Endothelial cell of umbilical vein (primary cell): ENCODE data around the gene AMZ2.
"Not testable (repeated sequence)": the region's sequence is repeated elsewhere in the genome, so short reads cannot be mapped to it uniquely, and the experiment has no call there.

Experiments
- CTCF ChIP-seq, 2 donors: IDR thresholded peaks; 1 replicate in 1 of 2; 2 replicates in 1 of 2; pipeline ENCODE4 v1.5.1; 2011; ENCODE audit warnings: low read length in 2 of 2, mild to moderate bottlenecking in 2 of 2, moderate library complexity in 2 of 2, control low read depth in 1 of 2, inconsistent platforms in 1 of 2, low read depth in 1 of 2; ENCODE audit not compliant: insufficient read depth in 1 of 2; ENCODE audit errors: extremely low read depth in 1 of 2
- EZH2 ChIP-seq: IDR thresholded peaks from 2 replicates; pipeline ENCODE4 v1.6.1; 2012; ENCODE audit warnings: borderline replicate concordance, low read depth, mild to moderate bottlenecking, moderate library complexity, low read length, inconsistent platforms; ENCODE audit not compliant: severe bottlenecking
- GATA2 ChIP-seq: IDR thresholded peaks from 2 replicates; pipeline ENCODE4 v1.7.0; 2011; ENCODE audit warnings: low read depth, mild to moderate bottlenecking, moderate library complexity, mixed read lengths, low read length; ENCODE audit not compliant: insufficient read length, insufficient read depth
- JUN ChIP-seq: IDR thresholded peaks from 2 replicates; pipeline ENCODE4 v1.6.1; 2011; ENCODE audit warnings: borderline replicate concordance, low read depth; ENCODE audit not compliant: insufficient read length, insufficient read depth
- MYC ChIP-seq: IDR thresholded peaks from one replicate; pipeline ENCODE4 v1.6.1; 2011; ENCODE audit warnings: mild to moderate bottlenecking, low read depth, low read length
- POLR2A ChIP-seq: IDR thresholded peaks from 2 replicates; pipeline ENCODE4 v1.6.1; 2012; ENCODE audit warnings: low read depth, mild to moderate bottlenecking, control low read depth, low read length
- POLR2AphosphoS5 ChIP-seq: IDR thresholded peaks from 2 replicates; pipeline ENCODE4 v1.6.1; 2012; ENCODE audit warnings: low read depth, mild to moderate bottlenecking, control low read depth, low read length, moderate library complexity; ENCODE audit not compliant: insufficient read depth

GRCh38 chr17:68220786-68221185 is 27.1 kb upstream of the AMZ2 start:
- not testable (repeated sequence) for TF ChIP-seq EZH2; POLR2AphosphoS5; CTCF (IDR thresholded peaks at IDR 0.05; ENCODE audit: extremely low read depth in 1 of 2, insufficient read depth in 1 of 2, low read depth in 1 of 2, low read length in 2 of 2); POLR2A; JUN; MYC; GATA2
